Measurements from ENCODE around the gene GAS7.

Gene GAS7

DNA sequence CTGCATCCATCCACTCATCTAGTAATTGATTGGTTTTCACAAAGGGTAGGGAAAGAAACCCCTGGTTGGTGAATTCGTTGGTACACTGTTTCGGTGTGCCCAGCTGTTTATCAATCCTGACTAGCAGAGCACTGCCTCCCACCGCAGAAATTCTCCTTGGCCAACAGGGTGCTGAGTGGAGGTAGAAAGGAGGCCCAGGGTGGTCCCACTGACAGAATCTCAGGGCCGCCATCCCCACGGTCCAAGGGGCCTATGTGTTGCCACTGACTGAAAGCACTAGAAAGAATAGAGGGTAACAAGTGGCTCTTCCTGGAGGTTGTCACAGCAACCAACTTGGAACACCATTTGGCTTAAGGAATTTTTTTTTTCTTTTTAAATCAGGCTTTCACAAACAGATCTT is 284.9 kb downstream of the GAS7 start:
- DNase-seq (ENCODE audit: low read depth): no peak

DNA sequence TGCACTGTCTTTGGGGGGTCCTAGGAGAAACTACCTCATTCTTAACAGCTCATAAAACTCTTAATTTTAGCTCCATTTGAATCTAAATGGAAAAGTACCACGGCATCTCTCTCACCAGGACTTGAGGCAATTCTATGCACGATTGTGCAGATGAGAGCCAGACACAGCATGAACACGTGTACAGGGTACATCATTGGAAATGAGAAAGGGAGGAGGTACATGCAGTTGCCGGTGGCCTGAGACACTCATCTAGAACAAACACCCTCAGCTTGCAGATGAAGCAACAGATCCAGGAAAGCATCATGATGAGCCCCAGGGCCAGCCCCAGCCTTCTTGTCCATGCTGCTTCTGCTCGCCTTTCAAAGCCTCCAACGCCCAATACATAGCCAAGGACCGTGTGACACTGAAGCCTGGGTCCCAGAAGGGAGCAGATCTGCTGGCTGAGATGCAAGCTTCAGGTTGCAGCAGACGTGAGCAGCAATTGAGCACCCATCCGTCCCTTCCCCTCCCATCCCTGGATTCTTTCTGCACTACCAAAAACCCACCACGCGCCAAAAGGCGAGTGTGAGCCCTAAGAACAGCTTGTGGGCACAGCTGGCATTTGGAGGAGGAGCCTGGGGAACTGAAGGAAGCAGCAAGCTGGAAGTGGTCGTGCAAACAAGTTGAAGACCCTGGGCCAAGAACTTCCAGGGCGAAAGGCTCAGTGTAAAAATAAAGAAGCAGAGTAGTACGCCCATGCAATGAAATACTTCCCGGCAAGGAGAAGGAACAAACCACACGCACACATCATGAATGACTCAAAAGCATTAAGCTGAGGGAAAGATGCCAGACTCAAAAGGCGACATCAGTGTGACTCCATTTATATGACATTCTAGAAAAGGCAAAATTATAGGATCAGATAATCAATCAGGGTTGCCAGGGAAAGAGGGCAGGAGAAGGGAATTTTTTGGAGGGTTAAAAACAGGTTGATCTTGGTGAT is 286.0 kb downstream of the GAS7 start:
- DNase-seq (ENCODE audit: low read depth): no peak

DNA sequence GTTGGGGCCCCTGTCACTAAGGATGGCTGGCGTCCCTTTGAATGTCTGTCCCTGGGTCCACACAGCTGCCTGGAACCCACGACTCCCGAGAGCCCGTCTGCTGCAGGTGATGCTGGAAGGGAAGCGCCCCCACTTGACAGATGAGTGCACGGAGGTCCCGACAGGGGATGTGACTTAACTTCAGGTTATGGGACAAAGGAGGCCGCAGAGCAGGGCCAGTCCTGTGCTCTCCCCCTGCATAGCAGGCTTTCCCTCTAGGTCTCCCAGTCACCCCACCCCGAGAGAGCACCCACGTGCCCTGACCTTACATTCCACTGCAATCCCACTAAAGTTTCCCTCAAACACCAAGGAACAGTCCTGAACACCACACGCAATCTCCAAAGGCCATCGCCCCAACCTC is 287.3 kb downstream of the GAS7 start:
- no peak for DNase-seq (ENCODE audit: low read depth)

DNA sequence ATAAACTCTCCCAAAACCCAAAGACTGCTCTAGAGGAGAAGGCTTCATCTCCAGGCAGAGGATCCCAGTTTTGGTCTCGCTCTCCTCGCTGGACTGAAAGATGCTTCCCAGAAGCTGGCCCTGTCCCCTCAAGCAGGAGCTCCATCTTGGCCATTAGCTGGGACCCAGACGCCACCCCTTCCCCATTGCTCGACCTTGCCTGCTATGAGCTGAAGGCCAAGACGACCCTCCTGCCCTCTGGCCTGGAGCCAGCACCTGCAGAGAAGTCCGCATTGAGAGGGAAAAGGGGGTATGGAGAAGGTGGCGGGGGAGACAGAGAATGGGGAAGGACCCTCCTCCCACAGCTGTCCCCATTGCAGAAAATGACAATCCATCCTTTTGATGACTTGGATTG is 289.8 kb downstream of the GAS7 start:
- no peak for DNase-seq (ENCODE audit: low read depth)

DNA sequence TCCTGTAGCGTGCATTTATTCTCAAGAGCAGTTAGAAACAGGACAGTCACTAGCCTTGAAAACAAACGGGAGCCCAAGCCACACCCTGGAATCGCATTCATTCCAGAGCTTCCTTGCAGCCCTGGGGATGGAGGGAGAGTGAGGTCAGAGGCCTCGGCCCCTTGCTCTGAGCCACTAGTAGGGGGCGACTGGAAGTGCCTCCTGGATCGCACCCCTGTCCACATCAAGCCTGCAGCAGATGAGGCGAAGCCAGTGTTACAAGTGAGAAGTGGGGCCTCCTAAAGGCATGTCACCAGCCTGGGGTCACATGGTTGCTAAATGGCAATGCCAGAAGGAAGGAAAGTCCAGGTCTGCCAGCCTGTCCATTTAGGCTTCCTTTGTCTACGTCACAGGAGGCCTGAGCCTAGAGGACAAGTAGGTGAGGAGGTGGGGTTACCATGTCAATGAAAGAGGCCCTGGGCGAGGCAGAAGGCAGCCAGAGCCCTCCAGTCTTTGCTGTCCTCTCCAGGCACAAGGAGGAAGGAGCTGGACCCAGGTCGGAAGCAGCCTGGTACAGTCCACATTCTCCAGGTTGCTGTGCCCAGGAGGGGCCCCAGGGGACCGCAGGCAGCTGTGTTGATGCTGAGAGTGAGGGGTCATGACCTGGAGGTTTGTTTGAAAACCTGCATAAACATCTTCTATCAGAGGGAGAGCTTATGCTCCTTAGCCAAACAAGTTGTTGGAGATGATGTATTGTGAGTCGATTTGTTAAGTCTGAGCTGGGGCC is 290.3 kb downstream of the GAS7 start:
- DNase-seq (ENCODE audit: low read depth): no peak

DNA sequence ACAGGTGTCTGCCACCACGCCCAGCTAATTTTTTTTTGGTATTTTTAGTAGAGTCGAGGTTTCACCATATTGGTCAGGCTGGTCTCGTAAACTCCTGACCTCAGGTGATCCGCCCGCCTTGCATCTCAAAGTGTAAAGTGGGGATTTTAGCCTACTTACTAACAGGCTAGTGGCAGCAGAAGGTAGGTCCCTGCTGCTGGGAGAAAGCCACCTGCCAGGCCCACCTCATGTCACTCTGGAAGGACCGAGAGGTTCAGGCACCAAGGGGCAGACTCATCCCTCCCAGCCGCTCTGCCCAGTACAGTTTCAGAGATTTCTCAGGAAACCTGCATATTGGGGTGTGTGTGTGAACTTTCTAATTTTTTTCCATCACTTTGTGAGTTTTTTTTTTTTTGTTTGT is 291.3 kb downstream of the GAS7 start:
- no peak for DNase-seq (ENCODE audit: low read depth)

DNA sequence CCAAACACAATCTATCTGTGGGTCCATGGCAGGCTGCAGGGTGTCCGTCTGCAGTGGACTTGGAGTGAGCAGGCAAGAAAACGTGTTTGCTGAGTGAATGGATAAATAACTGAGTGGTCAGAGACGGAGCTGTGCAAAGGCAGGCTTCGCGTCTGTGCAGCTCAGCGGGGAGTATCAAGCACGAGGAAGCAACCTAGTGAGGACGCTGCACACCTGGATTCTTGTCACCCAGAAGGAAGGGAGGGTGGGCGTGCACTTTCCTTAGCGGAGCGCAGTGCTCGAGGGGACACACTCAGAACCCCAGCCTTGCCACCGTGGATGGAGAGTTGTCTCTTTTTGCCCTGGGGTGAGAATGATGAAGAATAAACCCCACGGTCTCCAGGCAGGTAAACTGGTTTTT is 291.8 kb downstream of the GAS7 start:
- DNase-seq (ENCODE audit: low read depth): no peak

DNA sequence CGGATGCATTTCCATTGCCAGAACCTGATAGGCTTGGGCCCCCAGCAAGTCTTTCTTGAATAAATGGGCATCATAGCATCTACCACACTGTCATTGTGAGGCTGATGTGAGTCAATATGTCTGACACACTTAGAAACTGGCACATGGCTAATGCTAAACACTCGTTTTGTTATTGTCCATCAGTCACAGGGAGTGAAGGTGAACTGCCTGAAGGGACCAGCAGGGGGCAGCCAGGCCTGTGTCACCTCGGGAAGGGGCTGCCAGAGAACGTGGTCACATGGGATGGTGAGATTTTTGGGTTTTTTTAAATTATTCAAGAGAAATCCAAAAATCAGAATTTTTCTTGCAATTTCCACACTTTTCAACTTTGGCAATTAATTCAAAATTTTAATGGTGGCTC is 292.5 kb downstream of the GAS7 start:
- no peak for DNase-seq (ENCODE audit: low read depth)

DNA sequence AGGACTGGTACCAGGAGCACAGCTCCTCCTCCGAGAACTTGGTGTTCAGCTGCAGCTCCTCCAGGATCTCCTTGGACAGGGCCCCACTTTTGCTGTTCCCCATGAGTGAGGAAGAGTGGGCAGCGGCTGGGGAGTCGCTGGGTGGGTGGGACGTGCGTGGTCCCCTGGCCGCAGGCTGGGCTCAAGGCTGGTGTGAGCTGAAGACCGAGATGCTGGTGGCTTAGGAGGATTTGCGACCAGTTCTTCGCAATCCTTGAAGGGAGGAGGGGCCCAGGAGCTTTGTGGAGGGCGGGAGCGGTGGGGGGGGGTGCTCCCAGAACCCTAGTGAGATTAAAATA is 293.4 kb downstream of the GAS7 start, which contains the start of gene RCVRN:
Gene RCVRN (minus strand): TSS at position 194 of the 338 bp plus-strand sequence. CDS start 91 bp downstream, at position 103.
- no peak for DNase-seq (ENCODE audit: low read depth)

DNA sequence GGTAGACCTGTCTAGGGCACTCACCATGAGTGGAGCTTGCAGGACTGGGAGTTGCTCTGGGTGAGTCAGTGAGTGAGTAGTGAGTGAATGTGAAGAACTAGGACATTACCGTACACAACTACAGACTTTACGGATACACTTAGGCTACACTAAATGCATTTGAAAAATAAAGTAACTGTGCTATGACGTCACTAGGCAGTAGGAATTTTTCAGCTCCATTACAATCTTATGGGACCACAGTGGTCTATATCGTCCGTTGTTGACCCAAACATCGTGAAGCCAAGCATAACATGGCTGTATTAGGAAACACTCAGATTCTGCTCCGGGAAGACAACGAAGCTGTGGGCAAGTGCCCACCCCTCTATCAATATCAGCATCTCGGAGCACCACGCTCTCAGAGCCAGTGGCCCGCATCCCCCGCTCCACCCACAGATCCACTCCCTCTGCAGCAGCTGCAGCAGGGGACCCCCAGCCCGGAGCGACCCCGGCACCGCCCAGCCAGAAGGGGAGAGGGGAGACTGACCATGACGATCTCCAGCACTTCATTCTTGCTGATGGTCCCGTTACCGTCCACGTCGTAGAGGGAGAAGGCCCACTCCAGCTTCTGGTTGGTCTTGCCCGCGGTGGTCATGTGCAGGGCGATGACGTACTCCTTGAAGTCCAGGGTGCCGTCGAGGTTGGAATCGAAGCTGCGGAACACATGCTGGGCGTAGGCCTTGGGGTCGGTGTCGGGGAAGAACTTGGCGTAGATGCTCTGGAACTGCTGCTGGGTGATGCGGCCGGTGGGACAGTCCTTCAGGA is 293.9 kb downstream of the GAS7 start:
- no peak for DNase-seq (ENCODE audit: low read depth)

DNA sequence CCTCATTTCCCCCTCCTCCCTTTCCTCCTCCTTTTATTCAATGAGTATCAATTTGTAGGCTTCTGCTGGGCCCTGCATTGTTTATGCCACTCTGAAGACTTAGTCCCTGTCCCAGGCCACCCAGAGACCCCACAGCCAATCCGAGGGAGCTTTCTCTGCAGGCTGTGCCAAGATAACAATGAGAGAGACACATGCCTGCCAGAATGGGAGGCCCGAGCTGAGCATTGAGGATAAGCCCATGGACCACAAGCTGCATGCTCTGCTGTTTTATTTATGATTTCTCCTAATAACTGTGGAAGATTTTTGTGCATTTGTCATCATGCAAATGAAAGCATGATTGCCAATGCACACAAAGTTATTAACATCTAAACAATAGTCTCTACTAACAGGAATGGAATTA is 296.3 kb downstream of the GAS7 start:
- no peak for DNase-seq (ENCODE audit: low read depth)

DNA sequence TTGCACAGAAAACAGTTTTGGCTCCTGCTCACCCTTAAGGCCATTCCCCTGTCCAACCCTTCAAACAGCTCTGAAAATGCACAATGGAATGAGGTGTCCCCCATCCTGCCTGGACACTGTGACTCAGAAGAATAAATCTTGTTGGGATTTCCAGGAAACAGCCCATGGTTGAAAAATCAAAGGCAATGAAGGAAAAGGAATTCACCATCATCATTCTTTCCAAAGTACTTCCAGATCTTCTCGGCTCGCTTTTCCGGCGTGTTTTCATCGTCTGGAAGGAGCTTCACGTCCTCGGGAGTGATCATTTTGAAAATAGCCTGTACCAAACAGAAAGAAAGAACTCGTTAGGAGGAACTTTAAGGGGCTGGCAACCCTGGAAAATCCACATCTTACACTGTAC is 297.6 kb downstream of the GAS7 start:
- DNase-seq (ENCODE audit: low read depth): no peak

DNA sequence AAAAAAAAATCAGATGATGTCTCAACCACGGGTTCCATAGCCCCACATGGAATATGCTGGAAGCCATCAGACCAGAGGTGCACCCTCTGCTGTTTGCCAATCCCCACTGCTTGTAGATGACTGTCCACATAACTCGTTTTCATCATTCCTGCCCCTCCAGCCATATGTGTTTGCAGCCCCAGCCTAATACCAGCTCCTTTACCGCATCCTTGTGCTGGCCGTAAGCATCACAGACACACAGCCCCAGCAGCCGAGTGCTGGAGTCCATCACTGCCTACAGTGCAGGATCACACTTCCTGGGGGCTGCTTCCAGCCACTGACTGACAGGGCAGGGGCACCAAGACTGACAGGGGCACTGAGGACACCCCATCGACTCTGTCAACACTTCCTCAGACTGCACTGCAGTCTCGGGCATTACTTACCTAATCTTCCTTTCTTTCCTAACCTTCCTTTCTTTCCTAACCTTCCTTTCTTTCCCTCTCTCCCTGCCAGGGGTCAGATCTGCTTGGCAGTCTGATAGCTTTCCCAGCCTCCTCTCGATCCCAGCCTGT is 298.3 kb downstream of the GAS7 start:
- DNase-seq (ENCODE audit: low read depth): no peak

DNA sequence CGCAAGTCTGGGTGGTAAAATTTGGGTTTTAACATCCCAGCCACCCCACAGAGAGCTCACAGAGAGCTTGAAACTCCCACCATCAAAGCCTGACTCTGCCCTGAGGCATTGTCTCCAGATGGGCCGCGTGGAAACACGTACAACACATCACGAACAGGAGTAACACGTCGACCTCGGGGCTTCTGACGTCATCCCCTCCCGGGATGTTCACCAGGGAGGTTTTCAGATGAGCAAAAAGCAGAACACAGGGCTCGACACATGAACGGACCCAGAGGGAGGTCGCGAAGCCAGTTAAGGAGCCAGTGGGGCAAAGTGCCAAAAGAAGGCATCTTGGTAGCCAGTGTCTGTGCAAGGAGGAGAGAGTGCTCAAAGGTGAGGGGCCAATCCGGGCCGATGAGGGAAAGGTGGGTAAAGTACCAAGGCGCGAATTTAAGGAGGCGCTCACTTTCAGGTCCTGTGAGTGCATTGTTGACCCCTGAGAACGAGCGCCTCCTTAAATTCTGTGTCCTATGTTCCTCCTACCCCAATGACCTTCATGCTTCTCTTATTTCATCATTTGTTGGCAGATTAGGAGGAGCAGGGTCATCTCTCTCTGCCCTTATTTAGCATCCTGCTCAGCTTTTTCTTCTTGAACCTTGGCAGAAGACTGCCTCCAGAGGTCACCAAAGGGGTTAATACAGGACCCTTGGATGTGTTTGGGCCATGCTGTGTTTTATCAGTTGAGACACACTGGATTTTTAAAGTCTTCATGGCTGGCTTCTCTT is 298.9 kb downstream of the GAS7 start:
- no peak for DNase-seq (ENCODE audit: low read depth)

DNA sequence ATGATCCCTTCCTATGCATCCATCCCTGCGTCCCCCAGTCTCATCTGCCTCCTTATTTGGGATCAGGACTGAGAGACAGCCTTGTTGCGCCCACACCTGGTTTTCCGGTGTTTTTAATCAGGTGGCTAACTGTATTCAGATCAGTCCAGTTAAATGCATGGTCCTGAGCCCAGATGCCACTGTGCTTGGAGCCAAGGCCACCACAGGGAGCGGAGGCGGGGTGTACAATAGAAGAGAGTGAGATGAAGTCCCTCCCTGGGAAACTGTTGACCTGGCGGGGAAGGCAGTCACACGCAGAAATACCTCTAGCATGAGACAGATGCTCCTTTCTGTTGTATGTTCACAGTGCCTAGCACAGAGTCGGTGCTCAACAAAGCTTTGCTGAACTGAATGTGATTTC is 299.6 kb downstream of the GAS7 start:
- no peak for DNase-seq (ENCODE audit: low read depth)

DNA sequence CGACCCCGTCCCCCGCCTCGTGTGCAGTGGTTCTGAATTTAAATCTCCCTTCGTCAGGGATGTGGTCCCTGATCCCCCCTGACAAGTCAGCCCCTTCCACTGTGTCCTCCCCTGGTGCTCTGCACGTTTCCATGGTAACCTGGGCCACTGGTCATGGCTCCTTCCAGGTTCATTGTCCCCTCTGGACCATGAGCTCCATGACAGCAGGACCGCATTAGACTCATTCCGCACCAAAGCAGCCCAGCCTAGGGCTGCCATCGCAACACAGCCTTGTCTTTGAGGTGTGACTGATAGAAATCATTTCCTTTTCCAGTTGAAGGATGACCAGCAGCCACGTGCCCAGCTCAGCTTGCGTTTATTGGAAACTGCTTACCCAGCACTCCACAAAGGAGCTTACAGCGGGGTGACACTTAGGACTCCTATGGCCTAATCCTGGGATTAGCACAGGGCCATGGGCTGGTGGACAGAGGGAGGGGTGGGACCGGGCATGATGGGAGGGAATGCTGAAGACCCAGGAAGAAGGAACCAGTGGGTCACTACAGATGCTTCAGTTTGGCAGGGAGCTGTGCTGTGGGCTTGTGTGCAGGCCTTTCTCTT is 300.9 kb downstream of the GAS7 start:
- DNase-seq (ENCODE audit: low read depth): no peak

DNA sequence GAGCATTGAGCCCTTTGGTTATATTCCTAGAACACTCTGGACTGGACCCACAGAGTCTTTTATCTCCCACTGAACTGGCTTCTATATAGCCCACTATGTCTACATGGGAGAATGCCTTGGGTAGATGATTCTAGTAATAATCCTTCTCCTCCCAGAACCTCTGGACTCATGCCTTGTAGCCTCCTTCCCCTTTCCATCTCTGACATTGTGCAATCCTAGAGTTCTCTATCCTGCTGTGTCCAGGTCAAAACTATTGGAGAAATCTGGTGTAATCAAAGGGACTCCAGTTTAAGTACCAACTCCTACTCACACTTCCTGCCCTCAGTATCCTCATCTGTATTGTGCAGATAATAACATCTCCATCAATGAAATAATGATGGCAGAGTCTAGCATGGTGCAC is 302.5 kb downstream of the GAS7 start:
- no peak for DNase-seq (ENCODE audit: low read depth)

DNA sequence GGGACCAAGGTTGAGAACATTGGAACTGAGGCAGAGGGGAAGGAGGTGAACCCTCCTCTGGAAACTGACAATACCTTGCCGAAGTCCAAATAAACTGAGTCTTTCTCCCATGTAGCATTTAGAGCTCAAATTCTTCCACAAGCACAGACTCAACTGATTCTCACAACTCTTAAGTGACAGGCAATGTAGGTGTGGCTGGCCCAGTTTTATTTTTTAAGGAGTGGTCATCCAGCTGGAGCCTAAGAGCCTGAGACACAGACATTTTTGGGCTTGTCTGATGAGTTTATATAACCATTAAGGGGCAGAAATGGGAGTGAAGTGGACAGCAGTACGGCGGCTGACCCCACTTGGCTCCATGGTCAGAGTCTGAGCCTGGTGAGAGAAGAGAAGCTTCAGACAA is 304.2 kb downstream of the GAS7 start:
- DNase-seq (ENCODE audit: low read depth): no peak

DNA sequence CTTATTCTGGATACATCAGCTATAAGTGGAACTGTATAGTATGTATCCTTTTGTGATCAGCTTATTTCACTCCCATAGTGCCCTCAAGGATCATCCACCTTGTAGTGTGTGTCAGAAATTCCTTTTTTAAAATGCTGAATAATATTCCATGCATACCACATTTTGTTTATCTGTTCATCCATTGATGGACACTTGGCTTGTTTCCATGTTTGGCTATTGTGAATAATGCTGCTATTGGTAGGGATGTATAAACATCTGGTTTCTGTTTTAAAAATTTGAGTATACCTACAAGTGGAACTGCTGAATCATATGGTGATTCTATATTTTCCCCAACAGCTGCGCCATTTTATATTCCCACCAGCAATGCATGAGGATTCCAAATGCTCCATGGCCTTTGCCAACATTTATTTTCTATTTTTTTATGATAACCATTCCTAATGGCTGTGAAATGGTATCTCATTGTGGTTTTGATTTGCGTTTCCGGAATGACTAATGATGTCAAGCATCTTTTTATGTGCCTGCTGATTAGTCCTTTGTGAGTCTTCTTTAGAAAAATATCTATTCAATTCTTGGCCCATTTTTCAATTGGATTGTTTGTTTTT is 304.9 kb downstream of the GAS7 start:
- DNase-seq (ENCODE audit: low read depth): no peak

DNA sequence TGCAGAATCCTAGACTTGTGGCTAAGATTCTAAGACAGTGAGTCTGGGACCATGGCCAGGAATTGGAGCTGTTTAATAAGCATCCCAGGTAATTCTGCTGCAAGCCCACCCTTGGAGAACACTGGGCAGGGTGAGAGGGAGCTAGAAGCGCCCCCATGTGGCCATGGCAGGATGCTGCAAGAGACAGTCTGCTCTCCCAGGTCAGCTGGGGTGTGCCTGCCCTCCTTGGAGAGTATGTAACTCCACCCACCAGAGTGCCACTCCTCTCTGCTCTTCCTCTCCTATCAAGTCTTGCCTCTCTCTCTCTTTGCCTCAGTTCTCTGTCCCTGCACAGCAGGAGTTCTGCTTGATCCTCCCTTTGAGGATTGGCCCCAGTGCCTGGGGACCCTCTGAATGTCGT is 308.3 kb downstream of the GAS7 start:
- DNase-seq (ENCODE audit: low read depth): no peak

DNA sequence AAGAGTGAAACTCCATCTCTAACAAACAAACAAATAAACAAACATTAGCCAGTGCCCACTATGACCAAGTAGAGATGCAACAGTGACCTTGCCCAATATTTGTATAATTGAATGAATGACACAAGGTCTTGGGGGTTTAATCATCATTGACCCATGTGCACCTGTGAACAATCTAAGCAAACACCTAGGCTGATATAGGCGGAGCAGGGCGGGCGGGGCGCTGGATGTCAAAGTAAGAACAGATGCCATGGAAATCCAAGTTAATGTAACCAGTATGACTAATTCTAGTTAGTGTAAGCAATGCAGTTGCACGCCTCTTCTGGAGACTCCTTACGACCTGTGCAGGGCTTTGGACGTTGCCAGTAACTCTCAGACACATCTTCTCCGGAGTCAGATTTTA is 310.9 kb downstream of the GAS7 start:
- DNase-seq (ENCODE audit: low read depth): no peak
